ENCODE data around the gene IGLL1.
"Not testable (repeated sequence)": the region's sequence is repeated elsewhere in the genome, so short reads cannot be mapped to it uniquely, and the experiment has no call there.

- not testable (repeated sequence) for TF ChIP-seq REST (IDR thresholded peaks at IDR 0.05; ENCODE audit: insufficient replicate concordance, low read depth); CTCF (IDR thresholded peaks at IDR 0.05; ENCODE audit: insufficient read depth, low read length)
These were observed 15.8 kb upstream of the IGLL1 start for GRCh38 chr22:23595904-23596303.
